SK-N-SH treated with all-trans-retinoic acid at 6 μM for 48 hours (cell line): Measurements from ENCODE around the gene SLC22A4.

ENCODE experiments used
- ATAC-seq: fragments of 200-7000 bp; cut with Tn5 transposase; 3 replicates; pipeline ENCODE4 v1.9.1; 2020; ENCODE audit warnings: mild to moderate bottlenecking, moderate library complexity
- ARNTL ChIP-seq: fragments of 450-650 bp; formaldehyde crosslinking; IDR thresholded peaks from 2 replicates; pipeline ENCODE4 v1.5.0; 2020; ENCODE audit warnings: low read depth, mild to moderate bottlenecking, moderate library complexity, borderline replicate concordance
- BACH2 ChIP-seq: fragments of 250-450 bp; sonication (Bioruptor Pico); IDR thresholded peaks from 2 replicates; pipeline ENCODE4 v1.9.0; 2021; ENCODE audit warnings: mild to moderate bottlenecking, borderline replicate concordance
- CSDC2 ChIP-seq: fragments of 250-450 bp; sonication (Bioruptor Pico); IDR thresholded peaks from 2 replicates; pipeline ENCODE4 v1.5.0; 2020; ENCODE audit warnings: mild to moderate bottlenecking, moderate library complexity
- ESRRG ChIP-seq: fragments of 250-450 bp; sonication (Bioruptor Pico); IDR thresholded peaks from 2 replicates; pipeline ENCODE4 v1.6.1; 2021; ENCODE audit warnings: mild to moderate bottlenecking
- GLIS3 ChIP-seq: fragments of 250-450 bp; sonication (Bioruptor Pico); IDR thresholded peaks from 2 replicates; pipeline ENCODE4 v1.5.0; 2020; ENCODE audit warnings: mild to moderate bottlenecking, moderate library complexity
- ISL1 ChIP-seq: fragments of 250-450 bp; sonication (Bioruptor Pico); IDR thresholded peaks from 2 replicates; pipeline ENCODE4 v2.1.2; 2022; ENCODE audit warnings: mild to moderate bottlenecking, moderate library complexity
- OSR1 ChIP-seq: fragments of 250-450 bp; sonication (Bioruptor Pico); IDR thresholded peaks from 2 replicates; pipeline ENCODE4 v1.8.0; 2022; ENCODE audit warnings: moderate library complexity, mild to moderate bottlenecking, inconsistent platforms
- POU6F1 ChIP-seq: fragments of 250-450 bp; sonication (Bioruptor Pico); IDR thresholded peaks from 2 replicates; pipeline ENCODE4 v1.8.0; 2021; ENCODE audit warnings: low read depth, mild to moderate bottlenecking, moderate library complexity, borderline replicate concordance
- PPARA ChIP-seq: fragments of 250-450 bp; sonication (Bioruptor Pico); IDR thresholded peaks from 2 replicates; pipeline ENCODE4 v1.5.0; 2020; ENCODE audit warnings: mild to moderate bottlenecking, borderline replicate concordance
- RARB ChIP-seq: fragments of 250-450 bp; sonication (Bioruptor Pico); IDR thresholded peaks from 2 replicates; pipeline ENCODE4 v1.8.0; 2021; ENCODE audit warnings: mild to moderate bottlenecking, moderate library complexity
- SNAI2 ChIP-seq: fragments of 250-450 bp; sonication (Bioruptor Pico); IDR thresholded peaks from 2 replicates; pipeline ENCODE4 v1.5.0; 2020; ENCODE audit warnings: mild to moderate bottlenecking, moderate library complexity
- TCF4 ChIP-seq: fragments of 250-450 bp; sonication (Bioruptor Pico); IDR thresholded peaks from 2 replicates; pipeline ENCODE4 v1.8.0; 2021; ENCODE audit warnings: mild to moderate bottlenecking, moderate library complexity, borderline replicate concordance
- TSHZ2 ChIP-seq: fragments of 250-450 bp; sonication (Bioruptor Pico); IDR thresholded peaks from 2 replicates; pipeline ENCODE4 v1.5.0; 2020; ENCODE audit warnings: mild to moderate bottlenecking, moderate library complexity
- ZC3H10 ChIP-seq: fragments of 250-450 bp; sonication (Bioruptor Pico); IDR thresholded peaks from 2 replicates; pipeline ENCODE4 v1.5.1; 2021; ENCODE audit warnings: mild to moderate bottlenecking, moderate library complexity
- ZNF565 ChIP-seq: fragments of 450-650 bp; formaldehyde crosslinking; conservative IDR thresholded peaks from 2 replicates; pipeline ENCODE4 v1.5.0; 2020; ENCODE audit warnings: low read depth, mild to moderate bottlenecking, moderate library complexity
- ZNF8 ChIP-seq: fragments of 450-650 bp; formaldehyde crosslinking; IDR thresholded peaks from 2 replicates; pipeline ENCODE4 v1.5.0; 2020; ENCODE audit warnings: mild to moderate bottlenecking, moderate library complexity
- TF ChIP-seq, protein P1 (sequence below): fragments of 250-450 bp; sonication (Bioruptor Pico); IDR thresholded peaks from 2 replicates; pipeline ENCODE4 v1.5.1; 2020; ENCODE audit warnings: low read depth, mild to moderate bottlenecking, moderate library complexity
- TF ChIP-seq, protein P2 (sequence below): fragments of 250-450 bp; sonication (Bioruptor Pico); IDR thresholded peaks from 2 replicates; pipeline ENCODE4 v1.8.0; 2020; ENCODE audit warnings: mild to moderate bottlenecking, moderate library complexity, borderline replicate concordance
- TF ChIP-seq, protein P3 (sequence below): fragments of 250-450 bp; sonication (Bioruptor Pico); IDR thresholded peaks from 2 replicates; pipeline ENCODE4 v1.5.1; 2021; ENCODE audit warnings: mild to moderate bottlenecking, moderate library complexity

SLC22A4 gene

DNA sequence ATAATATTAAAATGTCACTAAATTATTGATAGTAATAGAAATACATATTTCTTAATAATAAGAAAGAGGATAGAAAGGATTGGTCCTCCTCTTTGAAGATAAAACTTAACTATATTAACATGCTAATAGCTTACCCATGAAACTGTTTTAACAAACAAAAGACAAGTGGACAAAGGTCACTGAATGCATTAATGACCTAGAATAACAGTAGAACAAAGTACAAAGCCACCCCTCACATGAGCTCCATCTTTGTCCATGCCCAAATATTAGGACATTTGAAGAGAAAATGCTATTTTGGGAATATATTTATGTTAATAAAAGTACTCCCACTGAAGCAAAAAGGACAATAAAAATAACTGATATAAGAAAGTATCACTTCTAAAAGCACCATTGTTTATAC, 41.2 kb downstream of the SLC22A4 start:
- no peak for TF ChIP-seq PPARA (CRISPR knock-in tag)
- TF ChIP-seq OSR1 (CRISPR knock-in tag) = no peak
- no peak for TF ChIP-seq BACH2 (CRISPR knock-in tag)
- TF ChIP-seq, protein P1, sequence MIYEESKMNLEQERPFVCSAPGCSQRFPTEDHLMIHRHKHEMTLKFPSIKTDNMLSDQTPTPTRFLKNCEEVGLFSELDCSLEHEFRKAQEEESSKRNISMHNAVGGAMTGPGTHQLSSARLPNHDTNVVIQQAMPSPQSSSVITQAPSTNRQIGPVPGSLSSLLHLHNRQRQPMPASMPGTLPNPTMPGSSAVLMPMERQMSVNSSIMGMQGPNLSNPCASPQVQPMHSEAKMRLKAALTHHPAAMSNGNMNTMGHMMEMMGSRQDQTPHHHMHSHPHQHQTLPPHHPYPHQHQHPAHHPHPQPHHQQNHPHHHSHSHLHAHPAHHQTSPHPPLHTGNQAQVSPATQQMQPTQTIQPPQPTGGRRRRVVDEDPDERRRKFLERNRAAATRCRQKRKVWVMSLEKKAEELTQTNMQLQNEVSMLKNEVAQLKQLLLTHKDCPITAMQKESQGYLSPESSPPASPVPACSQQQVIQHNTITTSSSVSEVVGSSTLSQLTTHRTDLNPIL (CRISPR knock-in tag) = no peak
- no peak for TF ChIP-seq SNAI2 (CRISPR knock-in tag)
- TF ChIP-seq, protein P2, sequence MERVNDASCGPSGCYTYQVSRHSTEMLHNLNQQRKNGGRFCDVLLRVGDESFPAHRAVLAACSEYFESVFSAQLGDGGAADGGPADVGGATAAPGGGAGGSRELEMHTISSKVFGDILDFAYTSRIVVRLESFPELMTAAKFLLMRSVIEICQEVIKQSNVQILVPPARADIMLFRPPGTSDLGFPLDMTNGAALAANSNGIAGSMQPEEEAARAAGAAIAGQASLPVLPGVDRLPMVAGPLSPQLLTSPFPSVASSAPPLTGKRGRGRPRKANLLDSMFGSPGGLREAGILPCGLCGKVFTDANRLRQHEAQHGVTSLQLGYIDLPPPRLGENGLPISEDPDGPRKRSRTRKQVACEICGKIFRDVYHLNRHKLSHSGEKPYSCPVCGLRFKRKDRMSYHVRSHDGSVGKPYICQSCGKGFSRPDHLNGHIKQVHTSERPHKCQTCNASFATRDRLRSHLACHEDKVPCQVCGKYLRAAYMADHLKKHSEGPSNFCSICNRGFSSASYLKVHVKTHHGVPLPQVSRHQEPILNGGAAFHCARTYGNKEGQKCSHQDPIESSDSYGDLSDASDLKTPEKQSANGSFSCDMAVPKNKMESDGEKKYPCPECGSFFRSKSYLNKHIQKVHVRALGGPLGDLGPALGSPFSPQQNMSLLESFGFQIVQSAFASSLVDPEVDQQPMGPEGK (CRISPR knock-in tag) = no peak
- TF ChIP-seq TCF4 = no peak
- TF ChIP-seq ISL1 (CRISPR knock-in tag) = no peak
- no peak for TF ChIP-seq ZNF8
- no peak for TF ChIP-seq ZNF565 (CRISPR knock-in tag)
- TF ChIP-seq ESRRG (CRISPR knock-in tag) = no peak
- no peak for TF ChIP-seq TSHZ2 (CRISPR knock-in tag)
- TF ChIP-seq GLIS3 (CRISPR knock-in tag) = no peak
- TF ChIP-seq ARNTL (CRISPR knock-in tag) = no peak
- TF ChIP-seq RARB = no peak
- TF ChIP-seq POU6F1 = no peak
- TF ChIP-seq, protein P3, sequence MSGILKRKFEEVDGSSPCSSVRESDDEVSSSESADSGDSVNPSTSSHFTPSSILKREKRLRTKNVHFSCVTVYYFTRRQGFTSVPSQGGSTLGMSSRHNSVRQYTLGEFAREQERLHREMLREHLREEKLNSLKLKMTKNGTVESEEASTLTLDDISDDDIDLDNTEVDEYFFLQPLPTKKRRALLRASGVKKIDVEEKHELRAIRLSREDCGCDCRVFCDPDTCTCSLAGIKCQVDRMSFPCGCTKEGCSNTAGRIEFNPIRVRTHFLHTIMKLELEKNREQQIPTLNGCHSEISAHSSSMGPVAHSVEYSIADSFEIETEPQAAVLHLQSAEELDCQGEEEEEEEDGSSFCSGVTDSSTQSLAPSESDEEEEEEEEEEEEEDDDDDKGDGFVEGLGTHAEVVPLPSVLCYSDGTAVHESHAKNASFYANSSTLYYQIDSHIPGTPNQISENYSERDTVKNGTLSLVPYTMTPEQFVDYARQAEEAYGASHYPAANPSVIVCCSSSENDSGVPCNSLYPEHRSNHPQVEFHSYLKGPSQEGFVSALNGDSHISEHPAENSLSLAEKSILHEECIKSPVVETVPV (CRISPR knock-in tag) = no peak
- TF ChIP-seq ZC3H10 (CRISPR knock-in tag) = no peak
- no peak for TF ChIP-seq CSDC2 (CRISPR knock-in tag)
- ATAC-seq = no peak

- TF ChIP-seq TCF4 (no peak), GLIS3 (CRISPR knock-in tag) (no peak)
- TF ChIP-seq, protein P2 (CRISPR knock-in tag) = no peak
- TF ChIP-seq, protein P3 (CRISPR knock-in tag) = no peak
- no peak for ATAC-seq
Measured at GRCh38 chr5:132339502-132339901, 45.3 kb downstream of the SLC22A4 start.
